Measurements from ENCODE around the gene CDK19. TPM values are rescaled to one million over a fixed set of nuclear protein-coding genes. Genes with fewer than 3 reads are reported as not detected.

Gene CDK19
- total and polyA plus RNA-seq, 9 of the 15 experiments (the other 6 are each of a cell fraction or from before 2014, with no cell fraction given), result 3.8 to 15.2 (median 7.4) TPM

DNA sequence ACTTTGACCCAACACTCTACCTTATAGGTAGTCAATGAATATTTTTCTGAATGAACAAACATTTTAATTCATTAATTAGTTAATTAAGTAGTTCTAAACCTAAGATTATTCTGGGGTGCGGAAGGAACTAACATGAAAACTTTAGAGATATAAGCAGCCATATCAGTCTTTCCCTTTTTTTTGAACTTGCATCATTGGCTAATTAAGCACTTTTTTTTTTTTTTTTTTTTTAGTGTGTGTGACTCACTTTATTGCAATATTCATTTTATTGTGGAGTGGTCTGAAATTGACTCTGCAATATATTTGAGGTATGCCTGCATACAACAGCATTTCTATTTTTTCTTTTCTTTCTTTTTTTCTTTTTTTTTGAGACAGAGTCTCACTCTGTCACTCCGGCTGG is 37.5 kb upstream of the CDK19 start:
- no peaks in the 10 kb centered on the region for H3K4me1 ChIP-seq (replicated peaks in 1 of 2; ENCODE audit: control insufficient read depth in 2 of 2, insufficient read depth in 2 of 2, low read length in 2 of 2)
- H4K20me1 ChIP-seq (replicated peaks; ENCODE audit: control insufficient read depth, insufficient read depth, low read length), result no peaks in the 10 kb centered on the region
- H3K36me3 ChIP-seq (ENCODE audit: control insufficient read depth, insufficient read depth, low read length), result no peaks in the 10 kb centered on the region
- TF ChIP-seq MXD1 (CRISPR knock-in tag; IDR thresholded peaks at IDR 0.05; ENCODE audit: borderline replicate concordance, poor library complexity, severe bottlenecking) (no peak), ZHX1 (conservative IDR thresholded peaks at IDR 0.05; ENCODE audit: low read length) (no peak), C11orf30 (IDR thresholded peaks at IDR 0.05; ENCODE audit: low read depth) (no peak), ZNF77 (CRISPR knock-in tag; IDR thresholded peaks at IDR 0.05) (no peak), ARID4B (CRISPR knock-in tag; IDR thresholded peaks at IDR 0.05) (no peak), ZNF76 (CRISPR knock-in tag; IDR thresholded peaks at IDR 0.05; ENCODE audit: borderline replicate concordance) (no peak), ZNF384 (IDR thresholded peaks at IDR 0.05; ENCODE audit: low read depth, low read length) (0 out of 2 replicates have a peak, but pooled peaks have one; percentile 15), ZNF584 (CRISPR knock-in tag; IDR thresholded peaks at IDR 0.05; ENCODE audit: low read depth) (no peak)
- no peak overlapping the region for H3K4me2 ChIP-seq (ENCODE audit: insufficient read depth, low read length)
- POLR2A ChIA-PET, result interaction anchor here (0.9 to 2.4 kb wide), 2 partner anchors 22 to 37 kb away, joined by 3 to 12 read pairs; partner anchors contain the start of gene AMD1
- H3K9me1 ChIP-seq (ENCODE audit: control insufficient read depth, insufficient read depth, low read length), result no peaks in the 10 kb centered on the region
- CTCF ChIA-PET (ENCODE audit: low intra/inter-chr PET ratio), result no interaction called here
- WGBS (ENCODE audit: insufficient coverage, low coverage, missing lambda C conversion rate), result 72% methylated on average over 2 of the region's 2 CpGs
- in situ Hi-C loops (cut with MboI), result no loop called here
- ATAC-seq (no peak), DNase-seq (ENCODE audit: extremely low read depth in 1 of 4, low spot score in 3 of 4) (no peak), FAIRE-seq (no peak)
- no peak overlapping the region for H3K4me3 ChIP-seq
- no peak overlapping the region for H2AFZ ChIP-seq (ENCODE audit: low read depth, low read length)
- H3K79me2 ChIP-seq (ENCODE audit: control insufficient read depth, insufficient read depth, low read length), result no peaks in the 10 kb centered on the region
- intact Hi-C loops (cut with micrococcal nuclease), result no loop called here
- no peak overlapping the region for H3K27ac ChIP-seq (ENCODE audit: extremely low read depth, low read depth, low read length)
- H3K9me3 ChIP-seq (replicated peaks; ENCODE audit: control insufficient read depth, insufficient read depth, low read depth, low read length), result no peaks in the 10 kb centered on the region
- no TSS peak for BruUV-seq (replicated peaks)
- peaks cover 0 to 3% of the 10 kb centered on the region in 2 experiments; a peak in 1 of 5 replicates for H3K27me3 ChIP-seq (ENCODE audit: control insufficient read depth in 2 of 2, insufficient read depth in 2 of 2, low read length in 2 of 2)
- no peak overlapping the region for H3K9ac ChIP-seq (ENCODE audit: insufficient read depth in 1 of 2, low read depth in 2 of 2, low read length in 2 of 2)

All from K562 (cell line).